NCI-H82 treated with DMSO at 0.1 percent for 48 hours (cell line): ENCODE data around the gene MAP3K21.

ENCODE experiments used
- DNase-seq: peaks from one replicate; lab custom pipeline; 2025; ENCODE audit not compliant: unreplicated experiment; lab: John Stamatoyannopoulos, UW

MAP3K21 gene

GRCh38 chr1:233433436-233434210 lies 106.1 kb downstream of the MAP3K21 start:
- no peak for DNase-seq
